Measurements from ENCODE around the gene SLU7.

DNA sequence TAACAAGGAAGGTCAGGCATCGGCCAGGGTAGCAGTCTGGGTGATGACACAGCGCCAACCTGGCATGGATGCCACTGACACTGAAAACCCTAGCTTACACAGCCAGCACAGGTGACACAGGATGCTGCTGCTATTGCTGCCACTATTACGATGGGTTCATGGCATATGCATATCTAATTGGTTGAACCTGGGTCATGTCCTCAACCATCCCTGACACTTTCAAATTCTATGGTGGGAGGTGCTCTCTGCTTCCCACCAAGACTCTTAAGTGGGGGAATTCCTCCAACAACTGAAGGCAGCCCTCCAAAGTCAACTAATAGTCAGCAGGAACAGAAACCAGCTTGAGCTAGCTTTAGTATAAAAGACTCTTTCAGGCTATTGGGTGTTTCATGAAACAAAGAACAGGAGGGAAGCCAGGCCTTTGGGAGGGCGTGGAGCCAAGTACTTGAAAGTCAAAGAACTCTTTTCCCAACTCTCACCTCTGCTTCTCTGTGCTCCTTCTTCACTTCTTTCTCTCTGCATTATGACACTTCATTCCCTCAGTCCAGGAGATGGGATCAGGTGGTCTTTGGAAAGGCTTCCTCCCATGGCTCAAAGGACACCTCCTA, 24.0 kb upstream of the SLU7 start:
- TF ChIP-seq CTCF (IDR thresholded peaks at IDR 0.05; ENCODE audit: extremely low read depth in 1 of 2, insufficient read depth in 1 of 2, low read depth in 1 of 2, low read length in 2 of 2): no peak
- no peak for TF ChIP-seq POLR2AphosphoS5 (IDR thresholded peaks at IDR 0.05; ENCODE audit: insufficient read depth, low read depth, low read length)
- TF ChIP-seq JUN (IDR thresholded peaks at IDR 0.05; ENCODE audit: borderline replicate concordance, insufficient read depth, insufficient read length, low read depth): no peak
- no peak for TF ChIP-seq POLR2A (IDR thresholded peaks at IDR 0.05; ENCODE audit: low read depth, low read length)
- no peak for TF ChIP-seq EZH2 (IDR thresholded peaks at IDR 0.05; ENCODE audit: borderline replicate concordance, low read depth, low read length, severe bottlenecking)
- no peak for TF ChIP-seq MYC (IDR thresholded peaks at IDR 0.05; ENCODE audit: low read depth, low read length)
- no peak for TF ChIP-seq FOS (IDR thresholded peaks at IDR 0.05; ENCODE audit: borderline replicate concordance, insufficient read depth, low read length)
